ENCODE data around the gene ERCC2. TPM values are rescaled to one million over a fixed set of nuclear protein-coding genes. Genes with fewer than 3 reads are reported as not detected.

ERCC2 gene
- total RNA-seq, 1 donor from 2014 or later, result 67.3 TPM

DNA sequence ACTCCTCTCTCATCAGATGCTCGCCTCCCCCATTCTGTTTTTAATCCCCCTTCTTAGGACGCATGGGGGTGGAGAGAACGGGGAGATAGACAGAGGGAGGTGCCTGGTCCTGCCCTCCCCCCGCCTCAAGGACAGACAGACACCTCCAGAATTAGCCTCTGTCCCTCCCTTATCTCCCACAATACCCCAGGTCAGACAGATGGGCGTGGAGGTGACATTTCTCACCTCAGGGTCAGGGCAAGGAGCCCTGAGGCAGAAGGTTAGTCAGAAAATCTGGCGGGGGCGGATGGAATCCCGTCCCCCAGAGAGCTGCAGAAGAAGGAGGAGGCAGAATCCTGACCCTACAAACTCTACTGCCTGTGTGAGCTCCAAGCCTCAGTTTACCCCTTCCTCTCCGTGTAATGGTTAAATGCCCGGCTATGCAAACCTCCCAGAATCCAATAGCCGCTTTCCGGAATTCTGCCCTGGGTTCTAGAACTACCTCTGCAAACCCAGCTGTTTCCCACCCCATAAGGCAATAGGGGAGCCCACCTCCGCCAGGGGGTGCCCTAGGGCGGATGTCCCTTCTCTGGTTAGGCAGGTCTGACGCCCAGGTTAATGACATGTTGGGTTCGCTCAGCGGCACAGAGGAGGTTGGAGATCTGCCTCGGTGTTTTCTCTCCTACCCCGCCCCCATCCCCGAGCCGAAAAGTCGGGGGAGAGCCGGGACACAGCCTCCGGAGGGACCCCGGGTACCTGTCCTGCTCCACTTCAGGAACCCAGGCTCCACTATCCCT, 33.6 kb upstream of the ERCC2 start:
- TF ChIP-seq, protein P1, sequence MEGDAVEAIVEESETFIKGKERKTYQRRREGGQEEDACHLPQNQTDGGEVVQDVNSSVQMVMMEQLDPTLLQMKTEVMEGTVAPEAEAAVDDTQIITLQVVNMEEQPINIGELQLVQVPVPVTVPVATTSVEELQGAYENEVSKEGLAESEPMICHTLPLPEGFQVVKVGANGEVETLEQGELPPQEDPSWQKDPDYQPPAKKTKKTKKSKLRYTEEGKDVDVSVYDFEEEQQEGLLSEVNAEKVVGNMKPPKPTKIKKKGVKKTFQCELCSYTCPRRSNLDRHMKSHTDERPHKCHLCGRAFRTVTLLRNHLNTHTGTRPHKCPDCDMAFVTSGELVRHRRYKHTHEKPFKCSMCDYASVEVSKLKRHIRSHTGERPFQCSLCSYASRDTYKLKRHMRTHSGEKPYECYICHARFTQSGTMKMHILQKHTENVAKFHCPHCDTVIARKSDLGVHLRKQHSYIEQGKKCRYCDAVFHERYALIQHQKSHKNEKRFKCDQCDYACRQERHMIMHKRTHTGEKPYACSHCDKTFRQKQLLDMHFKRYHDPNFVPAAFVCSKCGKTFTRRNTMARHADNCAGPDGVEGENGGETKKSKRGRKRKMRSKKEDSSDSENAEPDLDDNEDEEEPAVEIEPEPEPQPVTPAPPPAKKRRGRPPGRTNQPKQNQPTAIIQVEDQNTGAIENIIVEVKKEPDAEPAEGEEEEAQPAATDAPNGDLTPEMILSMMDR (conservative IDR thresholded peaks at IDR 0.05), result peak; percentile 64
- no peaks in the 10 kb centered on the region for H3K36me3 Mint-ChIP-seq (ENCODE audit: low read depth)
- H3K4me1 Mint-ChIP-seq, result peaks cover 39% of the 10 kb centered on the region
- H3K9me3 Mint-ChIP-seq, result no peaks in the 10 kb centered on the region
- H3K4me3 Mint-ChIP-seq, result peak overlapping the region; percentile 93
- DNase-seq (ENCODE audit: low read depth, low spot score), result peak; percentile 39
- peaks cover 57% of the 10 kb centered on the region for H3K27me3 Mint-ChIP-seq (ENCODE audit: low read depth)
- no peak overlapping the region for H3K27ac Mint-ChIP-seq (ENCODE audit: unreplicated experiment)

DNA sequence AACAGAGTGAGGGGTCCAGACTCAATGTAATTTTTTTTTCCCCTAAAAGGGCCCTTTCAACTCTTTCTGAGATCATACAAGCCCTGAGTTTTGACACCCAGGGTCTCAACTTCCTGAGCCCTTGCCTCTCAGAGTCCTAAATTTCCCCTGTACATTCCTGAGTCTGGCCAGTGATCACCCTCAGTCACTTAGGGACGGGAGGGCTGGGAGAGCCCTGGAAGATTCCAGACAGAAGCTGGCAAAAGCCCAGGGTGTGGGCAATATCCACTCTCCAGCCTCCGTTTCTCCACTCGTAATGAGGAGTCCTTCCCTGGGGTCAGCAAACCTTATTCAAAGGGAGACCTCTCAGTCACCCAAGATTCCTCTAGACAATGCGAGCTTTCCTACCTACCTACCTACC, 32.9 kb upstream of the ERCC2 start:
- H3K4me3 Mint-ChIP-seq, result peak overlapping the region; percentile 93
- H3K27ac Mint-ChIP-seq (ENCODE audit: unreplicated experiment), result no peak overlapping the region
- H3K4me1 Mint-ChIP-seq, result peaks cover 44% of the 10 kb centered on the region
- DNase-seq (ENCODE audit: low read depth, low spot score), result no peak
- no peaks in the 10 kb centered on the region for H3K9me3 Mint-ChIP-seq
- H3K36me3 Mint-ChIP-seq (ENCODE audit: low read depth), result no peaks in the 10 kb centered on the region
- H3K27me3 Mint-ChIP-seq (ENCODE audit: low read depth), result peaks cover 62% of the 10 kb centered on the region
- TF ChIP-seq, protein P1 (conservative IDR thresholded peaks at IDR 0.05), result no peak

DNA sequence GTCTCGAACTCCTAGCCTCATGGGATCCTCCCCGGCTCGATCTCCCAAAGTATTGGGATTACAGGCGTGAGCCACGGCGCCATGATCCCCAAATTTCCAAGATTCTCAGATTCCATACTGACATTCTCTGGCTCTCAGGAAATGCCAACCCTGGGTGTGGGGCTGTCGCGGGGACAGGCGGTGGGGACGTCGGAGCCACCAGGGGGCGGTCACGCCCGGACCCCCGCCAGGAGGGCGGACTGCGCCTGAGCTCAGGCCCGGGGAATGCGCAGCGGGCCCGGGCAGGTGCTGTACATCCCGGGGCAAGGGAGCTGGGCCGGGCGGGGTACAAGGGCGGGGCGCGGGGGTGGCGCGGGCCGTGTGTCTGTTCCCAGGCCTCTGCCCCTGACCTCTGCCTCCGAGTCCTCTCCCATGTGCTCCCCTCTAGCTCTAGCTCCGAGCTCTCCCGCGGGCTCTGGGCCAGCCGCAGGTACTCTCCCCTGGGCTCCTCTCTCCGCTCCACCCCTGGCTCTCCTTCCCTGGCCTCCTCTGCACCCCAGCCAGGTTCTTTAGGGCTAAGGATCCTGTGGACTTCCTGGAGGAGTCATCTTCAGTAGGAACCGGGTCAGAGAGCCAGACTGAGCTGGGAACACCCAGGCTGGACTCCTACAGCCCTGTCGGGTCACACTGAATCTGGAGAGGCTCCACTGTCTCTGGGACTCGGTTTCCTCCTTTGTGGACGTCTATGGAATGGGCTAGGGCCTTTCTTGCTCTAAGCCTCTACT, 32.1 kb upstream of the ERCC2 start:
- Mint-ChIP-seq H3K27ac (ENCODE audit: unreplicated experiment) (no peak overlapping the region), H3K36me3 (ENCODE audit: low read depth) (no peaks in the 10 kb centered on the region), H3K27me3 (ENCODE audit: low read depth) (peaks cover 66% of the 10 kb centered on the region)

DNA sequence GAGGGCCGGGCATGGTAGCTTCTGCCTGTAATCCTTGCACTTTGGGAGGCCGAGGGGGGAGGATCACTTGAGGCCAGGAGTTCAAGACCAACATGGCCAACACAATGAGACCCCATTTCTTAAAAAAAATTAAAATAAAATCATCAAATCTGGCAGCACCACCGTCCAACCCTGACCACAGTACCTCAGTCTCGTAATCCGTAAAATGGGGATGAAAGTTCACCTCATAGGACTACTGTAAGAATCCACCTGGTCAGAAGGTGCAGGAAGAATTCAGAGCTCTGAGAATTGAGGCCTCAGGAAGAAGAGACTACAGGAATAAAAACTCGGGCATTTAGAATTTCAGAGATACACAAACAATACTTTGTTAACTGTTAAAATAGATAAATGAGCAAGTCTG, 31.4 kb upstream of the ERCC2 start:
- no peak overlapping the region for H3K27ac Mint-ChIP-seq (ENCODE audit: unreplicated experiment)
- H3K4me1 Mint-ChIP-seq, result peaks cover 37% of the 10 kb centered on the region
- no peaks in the 10 kb centered on the region for H3K36me3 Mint-ChIP-seq (ENCODE audit: low read depth)
- no peak overlapping the region for H3K4me3 Mint-ChIP-seq
- no peak for DNase-seq (ENCODE audit: low read depth, low spot score)
- H3K27me3 Mint-ChIP-seq (ENCODE audit: low read depth), result peaks cover 66% of the 10 kb centered on the region
- H3K9me3 Mint-ChIP-seq, result no peaks in the 10 kb centered on the region
- TF ChIP-seq, protein P1 (conservative IDR thresholded peaks at IDR 0.05), result no peak

More for the DNA sequence above, 32.1 kb upstream of the ERCC2 start:
- TF ChIP-seq, protein P1 (conservative IDR thresholded peaks at IDR 0.05), result peak; percentile 78
- Mint-ChIP-seq H3K9me3 (no peaks in the 10 kb centered on the region), H3K4me3 (no peak overlapping the region), H3K4me1 (peaks cover 43% of the 10 kb centered on the region)
- peak; percentile 59 for DNase-seq (ENCODE audit: low read depth, low spot score)

DNA sequence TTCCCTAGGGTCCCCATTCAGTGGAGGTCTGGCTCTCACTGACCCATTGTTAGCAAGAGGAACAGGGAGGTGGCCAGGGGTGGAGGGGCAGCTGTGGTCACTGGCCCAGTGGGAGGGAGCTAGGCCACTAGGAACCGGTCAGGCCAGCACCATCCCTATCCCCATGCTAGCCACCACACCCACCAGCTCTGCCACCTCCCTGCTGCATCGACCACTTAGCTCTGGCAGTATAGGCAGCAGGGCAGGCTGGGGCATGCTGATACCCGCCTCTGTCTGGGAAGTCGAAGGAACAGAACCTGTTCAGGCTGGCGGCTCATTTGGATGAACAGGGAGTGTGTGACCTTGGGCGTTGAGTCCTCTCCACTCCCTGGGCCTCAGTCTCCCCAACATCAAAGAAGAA, 29.8 kb upstream of the ERCC2 start:
- Mint-ChIP-seq H3K9me3 (no peaks in the 10 kb centered on the region), H3K36me3 (ENCODE audit: low read depth) (no peaks in the 10 kb centered on the region), H3K27ac (ENCODE audit: unreplicated experiment) (no peak overlapping the region), H3K4me3 (no peak overlapping the region), H3K4me1 (peaks cover 27% of the 10 kb centered on the region), H3K27me3 (ENCODE audit: low read depth) (peaks cover 58% of the 10 kb centered on the region)
- TF ChIP-seq, protein P1 (conservative IDR thresholded peaks at IDR 0.05), result no peak
- no peak for DNase-seq (ENCODE audit: low read depth, low spot score)
